Stimulated activated CD4-positive, alpha-beta T cell treated with anti-CD3 and anti-CD28 coated beads, TNF-alpha, amount 100 ng/mL, for 1 hour (primary cell): Measurements from ENCODE around the gene NDUFB11.

ENCODE experiments used
- DNase-seq, 3 donors: peaks; one replicate each; pipeline ENCODE4 v3.0.0-alpha.2; 2020; ENCODE audit warnings: low read depth in 3 of 3, low spot score in 1 of 3

The NDUFB11 gene

DNA sequence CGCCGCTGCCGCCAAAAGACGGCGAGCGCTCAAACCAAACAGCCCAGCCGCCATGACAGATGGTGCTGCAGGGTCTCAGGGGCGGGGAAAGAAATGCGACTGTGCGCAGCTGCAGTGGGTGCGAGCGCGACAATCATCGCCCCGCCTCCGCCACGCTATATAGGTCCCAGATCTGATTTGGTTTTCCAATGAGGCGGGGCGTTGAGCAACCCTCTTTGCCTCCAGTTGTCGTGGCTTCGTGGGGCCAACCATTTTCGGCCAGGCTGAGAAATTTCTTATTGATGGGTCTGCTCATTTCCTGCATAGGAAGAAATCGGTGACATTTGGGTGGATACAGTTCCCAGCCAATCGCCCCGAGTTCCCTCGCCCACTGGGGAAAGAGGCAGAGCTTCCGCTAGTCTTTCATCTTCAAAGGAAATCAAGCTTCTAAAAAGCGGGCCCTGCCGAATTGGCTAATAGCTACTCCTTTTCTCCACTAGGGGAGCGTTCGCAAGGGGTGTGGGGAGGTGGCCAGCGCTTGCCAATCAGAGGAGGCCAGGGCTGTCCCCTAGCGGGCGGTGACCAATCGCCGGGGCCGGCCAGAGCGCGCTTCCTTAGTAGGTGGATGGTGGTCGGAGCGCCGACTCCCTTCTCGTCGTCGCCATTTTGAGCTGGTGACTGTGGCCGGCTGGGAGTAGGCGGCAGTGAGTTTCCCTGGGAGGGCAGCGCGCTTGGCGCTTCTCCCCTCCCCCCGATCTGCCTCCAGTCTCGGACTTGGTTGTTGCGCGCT, at the start of gene NDUFB11, which contains the start of gene RBM10:
TSS of gene NDUFB11 (minus strand) at position 77 of the 769 bp plus-strand sequence. CDS start at position 54, 23 bp downstream.
TSS of gene RBM10 (plus strand) at position 596 of the 769 bp plus-strand sequence. CDS start 2,261 bp downstream, outside the sequence.
- DNase-seq, result peak; percentile 65 to 75 (median 75)

DNA sequence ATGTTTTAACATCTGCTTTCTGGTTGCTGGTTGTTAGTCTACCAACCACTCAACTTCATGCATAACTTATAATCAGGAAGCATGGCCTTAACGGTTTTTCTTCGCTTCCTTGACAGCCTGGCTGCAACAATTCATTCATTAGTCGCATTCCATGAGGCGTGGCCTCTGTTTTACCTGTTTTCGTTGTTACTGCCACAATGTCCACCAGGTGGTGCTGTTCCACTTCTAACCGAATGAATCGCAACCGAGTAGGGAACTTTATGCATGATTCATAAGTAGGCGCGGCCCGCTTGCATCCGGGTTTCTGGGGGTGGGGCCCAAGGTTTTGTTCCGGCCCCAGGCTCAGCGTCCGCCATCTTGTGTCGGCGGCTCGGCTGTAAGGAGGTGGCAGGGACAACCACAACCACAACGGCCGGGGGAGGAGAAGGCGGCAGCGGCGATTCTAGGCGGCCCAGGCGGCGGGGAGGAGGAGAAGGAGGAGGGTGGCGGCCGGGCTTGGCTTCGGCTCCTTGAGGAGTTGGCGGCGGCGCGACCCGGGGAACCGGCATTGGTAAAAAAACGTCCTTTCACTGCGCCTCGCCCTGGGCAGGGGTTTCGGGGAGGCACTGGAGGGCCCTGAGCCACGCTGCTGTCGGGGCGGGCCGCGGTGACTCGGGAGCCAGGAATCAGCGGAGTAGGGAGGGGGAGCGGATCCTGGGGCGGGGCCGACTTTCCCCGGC, 49.1 kb upstream of the NDUFB11 start, which contains the start of gene UBA1:
TSS of gene UBA1 (plus strand) at position 355 of the 719 bp plus-strand sequence. CDS start 4,974 bp downstream, outside the sequence.
- peak; percentile 68 to 95 (median 81) for DNase-seq

DNA sequence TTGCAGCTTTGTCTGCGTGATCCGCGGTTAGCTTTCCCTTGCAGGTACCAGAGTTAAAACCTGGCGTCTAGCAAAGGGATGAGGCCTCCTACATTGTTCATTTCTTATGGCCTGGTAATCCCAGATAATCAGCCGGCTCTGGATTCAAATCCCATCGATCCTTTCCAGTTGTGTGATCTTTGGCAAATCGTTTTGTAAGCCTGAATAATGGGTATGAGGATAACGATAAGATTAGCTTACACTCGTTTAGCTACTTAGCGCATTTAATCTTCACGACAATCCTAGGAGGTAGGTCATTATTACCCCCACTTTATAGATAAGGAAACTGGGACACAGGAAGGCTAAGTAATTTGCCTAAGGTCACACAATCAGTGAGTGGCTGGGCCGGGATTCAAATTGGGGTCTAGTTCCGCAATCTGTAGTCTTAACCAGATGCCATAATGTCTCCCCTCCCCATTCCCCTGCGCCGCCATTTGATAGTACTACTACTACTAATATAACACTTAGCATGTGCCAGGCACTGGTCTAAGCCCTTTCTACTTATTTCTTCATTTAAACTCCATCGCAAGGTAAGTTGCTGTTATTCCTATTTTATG, 47.4 kb upstream of the NDUFB11 start:
- DNase-seq, result no peak

DNA sequence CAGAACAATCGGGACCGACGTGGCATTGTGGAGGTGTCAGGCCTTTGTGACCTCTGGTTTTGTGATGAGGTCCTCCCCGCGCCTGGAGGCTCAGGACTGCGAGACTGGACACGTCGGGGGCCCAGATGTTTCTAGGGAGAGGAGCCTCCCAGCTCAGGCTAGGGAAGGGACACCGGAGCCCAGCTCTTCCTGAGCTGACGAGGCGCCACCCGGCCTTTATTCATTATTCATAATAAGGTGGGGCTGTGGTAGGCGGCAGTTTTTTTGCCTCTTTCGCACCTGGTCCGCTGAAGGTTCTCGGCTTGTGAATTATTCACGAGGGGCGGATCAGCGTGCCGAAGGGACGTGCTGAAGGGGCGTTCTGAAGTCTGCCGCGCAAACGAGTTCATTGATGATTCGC, 46.8 kb upstream of the NDUFB11 start:
- DNase-seq, result peak in 1 of 3 donors; percentile 16

DNA sequence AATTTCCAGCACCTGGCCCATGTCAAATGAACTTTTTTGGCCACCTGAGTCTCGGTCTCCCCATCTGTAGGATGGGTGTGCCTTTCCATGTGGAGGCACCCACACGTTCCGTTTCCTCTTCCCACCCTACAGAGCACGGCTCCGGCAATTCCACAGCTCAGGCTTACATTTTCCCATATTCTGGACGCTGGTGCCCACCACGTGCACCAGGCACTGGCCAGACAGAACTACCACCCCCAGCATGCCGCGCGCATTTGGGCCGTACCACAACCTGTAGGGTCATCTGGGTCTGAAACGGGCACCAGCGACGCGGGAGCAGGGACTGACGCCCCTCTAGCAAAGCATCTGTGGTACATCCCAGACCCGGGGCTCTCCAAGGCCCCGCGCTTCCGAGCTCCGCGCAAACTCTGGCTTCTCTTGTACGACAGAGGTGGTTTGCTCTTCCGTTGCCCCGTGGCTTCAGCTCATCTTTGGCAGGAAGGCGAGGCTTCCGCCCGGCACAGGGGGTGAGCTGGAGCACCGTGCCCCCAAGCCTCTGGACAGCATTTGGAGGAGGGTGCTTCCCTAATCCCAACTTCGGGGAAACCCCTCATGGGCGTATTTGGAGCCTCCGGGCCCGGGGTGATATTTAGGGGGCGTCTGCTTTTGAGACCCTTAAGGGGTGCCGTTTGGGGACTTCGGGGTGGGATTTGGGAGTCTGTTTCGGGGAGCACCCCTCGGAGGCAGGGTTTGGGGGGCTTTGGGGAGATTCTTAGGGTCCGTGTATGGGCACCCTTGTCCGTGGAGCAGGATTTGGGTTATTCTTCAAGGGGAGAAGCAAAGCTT, 46.2 kb upstream of the NDUFB11 start:
- DNase-seq, result peak; percentile 54 to 58 (median 55)

DNA sequence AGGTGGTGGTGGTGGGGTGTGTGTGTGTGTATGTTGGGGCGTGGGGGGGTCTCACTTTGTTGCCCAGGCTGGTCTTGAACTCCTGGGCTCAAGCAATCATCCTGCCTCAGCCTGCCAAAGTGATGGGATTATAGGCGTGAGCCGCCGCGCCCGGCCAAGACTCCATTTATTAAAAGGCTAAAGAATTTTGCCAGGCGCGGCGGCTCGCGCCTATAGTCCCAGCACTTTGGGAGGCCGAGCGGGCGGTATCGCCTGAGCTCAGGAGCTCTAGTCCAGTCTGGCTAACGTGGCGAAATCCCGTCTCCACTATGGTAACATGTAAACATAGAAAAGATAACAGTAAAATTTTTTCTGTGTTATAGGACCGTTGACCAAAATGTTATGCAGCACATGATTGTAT, 45.4 kb upstream of the NDUFB11 start:
- no peak for DNase-seq

DNA sequence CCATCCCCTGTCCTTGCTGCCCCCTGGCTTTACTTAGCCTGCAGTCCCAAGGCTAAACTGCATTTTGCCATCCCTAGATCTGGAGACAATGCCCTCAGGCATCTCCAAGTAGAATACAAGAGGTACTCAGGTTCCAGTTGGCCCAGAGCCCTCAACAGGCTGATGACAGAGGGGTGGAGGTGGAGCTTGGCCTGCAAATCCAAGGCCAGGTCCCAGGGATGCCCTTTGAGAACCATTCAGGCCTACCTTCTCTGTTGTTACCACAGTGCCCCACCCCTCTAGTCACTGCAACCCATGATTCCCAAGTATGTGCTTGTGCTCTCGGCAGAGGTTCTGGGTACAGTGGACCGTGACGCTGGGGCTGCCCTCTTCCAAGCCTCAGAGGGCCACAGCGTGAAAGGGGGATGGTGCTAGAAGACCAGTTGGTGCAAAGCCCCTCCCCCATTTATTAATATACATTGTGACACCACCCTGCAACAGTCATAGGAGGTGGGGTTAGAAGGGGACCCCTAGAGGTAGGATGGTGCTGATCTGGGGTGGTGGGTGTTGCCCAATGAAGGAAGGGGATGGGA, 42.7 kb upstream of the NDUFB11 start:
- no peak for DNase-seq

DNA sequence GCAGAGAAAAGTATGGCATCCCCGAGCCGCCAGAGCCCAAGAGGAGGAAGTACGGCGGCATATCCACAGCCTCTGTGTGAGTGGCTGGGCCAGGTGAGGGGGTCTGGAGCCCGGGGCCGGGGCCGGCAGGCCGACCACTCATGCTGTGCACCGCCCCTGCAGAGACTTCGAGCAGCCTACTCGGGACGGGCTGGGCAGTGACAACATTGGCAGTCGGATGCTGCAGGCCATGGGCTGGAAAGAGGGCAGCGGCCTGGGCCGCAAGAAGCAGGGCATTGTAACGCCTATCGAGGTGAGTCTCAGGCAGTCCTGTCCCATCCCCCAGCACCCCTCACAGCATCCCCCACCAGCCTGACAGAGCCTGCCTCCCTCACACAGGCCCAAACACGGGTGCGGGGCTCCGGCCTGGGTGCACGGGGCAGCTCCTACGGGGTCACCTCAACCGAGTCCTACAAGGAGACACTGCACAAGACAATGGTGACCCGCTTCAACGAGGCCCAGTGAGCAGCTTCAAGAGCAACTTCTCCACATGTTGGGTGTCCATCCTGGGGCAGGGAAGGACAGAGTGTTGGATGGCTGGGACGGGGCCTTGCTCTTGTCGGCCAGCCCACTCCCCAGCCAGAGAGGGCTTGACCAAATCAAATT, 41.7 kb upstream of the NDUFB11 start:
- DNase-seq, result no peak

DNA sequence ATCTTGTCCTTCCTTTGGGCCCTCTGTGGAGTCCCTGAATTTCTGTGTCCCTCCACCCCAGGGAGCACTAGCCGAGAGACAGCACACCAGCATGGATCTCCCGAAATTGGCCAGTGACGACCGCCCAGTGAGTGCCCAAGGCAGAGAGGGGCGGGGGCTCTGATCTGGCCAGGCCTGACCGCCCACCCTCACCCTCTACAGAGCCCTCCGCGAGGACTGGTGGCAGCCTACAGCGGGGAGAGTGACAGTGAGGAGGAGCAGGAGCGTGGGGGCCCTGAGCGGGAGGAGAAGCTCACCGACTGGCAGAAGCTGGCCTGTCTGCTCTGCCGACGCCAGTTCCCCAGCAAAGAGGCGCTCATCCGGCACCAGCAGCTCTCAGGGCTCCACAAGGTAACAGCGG, 40.7 kb upstream of the NDUFB11 start:
- DNase-seq, result no peak

DNA sequence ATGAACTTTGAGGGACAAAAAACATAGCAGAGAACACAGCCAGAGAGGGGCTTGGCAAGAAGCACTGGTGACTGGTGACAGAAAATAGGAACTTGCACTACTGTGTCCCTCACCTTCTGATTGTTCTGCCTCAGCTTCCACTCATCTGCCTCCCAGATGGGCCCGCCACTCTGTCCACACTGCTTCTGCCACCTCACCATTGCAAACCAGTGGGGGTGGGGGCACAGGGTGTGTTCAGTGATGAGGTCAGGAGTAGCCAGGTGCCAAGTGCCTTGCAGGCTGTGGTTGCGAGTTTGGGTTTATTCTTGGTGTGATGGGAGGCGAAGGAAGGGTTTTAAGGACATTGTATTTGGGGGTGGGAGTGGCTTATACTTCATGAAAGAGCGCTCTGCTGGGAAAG, 40.0 kb upstream of the NDUFB11 start:
- no peak for DNase-seq

DNA sequence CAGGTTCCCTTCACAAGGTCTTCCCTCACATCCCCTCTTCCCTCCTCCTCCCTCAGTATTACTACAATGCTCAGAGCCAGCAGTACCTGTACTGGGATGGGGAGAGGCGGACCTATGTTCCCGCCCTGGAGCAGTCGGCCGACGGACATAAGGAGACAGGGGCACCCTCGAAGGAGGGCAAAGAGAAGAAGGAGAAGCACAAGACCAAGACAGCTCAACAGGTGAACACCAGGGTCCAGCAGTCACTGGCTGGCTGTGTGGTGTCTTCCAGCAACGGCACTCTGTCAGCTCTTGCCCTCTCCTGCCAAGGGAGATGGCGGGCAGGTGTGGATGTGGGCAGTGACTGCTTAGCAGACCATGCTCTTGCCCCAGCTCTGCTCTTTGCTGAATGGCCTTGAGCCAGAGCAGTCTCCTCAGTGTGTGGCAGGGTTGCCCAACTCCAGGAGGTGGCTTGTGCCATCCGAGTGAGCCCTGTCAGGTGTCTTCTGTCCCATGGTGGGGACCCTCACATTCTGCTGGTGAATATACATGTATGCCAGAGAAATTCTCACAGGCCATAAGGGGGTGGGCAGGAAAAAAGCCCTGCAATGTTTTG, 37.7 kb upstream of the NDUFB11 start:
- no peak for DNase-seq

DNA sequence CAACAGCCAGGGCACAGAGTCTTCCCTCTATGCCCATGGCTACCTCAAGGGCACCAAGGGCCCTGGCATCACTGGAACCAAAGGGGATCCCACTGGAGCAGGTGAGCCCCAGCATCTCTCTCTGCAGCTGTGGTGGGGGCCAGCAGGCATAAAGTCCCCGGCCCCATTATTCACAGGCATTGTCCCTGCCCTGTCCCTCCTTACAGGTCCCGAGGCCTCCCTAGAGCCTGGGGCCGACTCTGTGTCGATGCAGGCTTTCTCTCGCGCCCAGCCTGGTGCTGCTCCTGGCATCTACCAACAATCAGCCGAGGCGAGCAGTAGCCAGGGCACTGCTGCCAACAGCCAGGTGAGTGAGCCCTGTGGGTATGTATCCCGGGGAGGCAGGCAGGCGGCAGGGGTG, 36.8 kb upstream of the NDUFB11 start:
- no peak for DNase-seq

DNA sequence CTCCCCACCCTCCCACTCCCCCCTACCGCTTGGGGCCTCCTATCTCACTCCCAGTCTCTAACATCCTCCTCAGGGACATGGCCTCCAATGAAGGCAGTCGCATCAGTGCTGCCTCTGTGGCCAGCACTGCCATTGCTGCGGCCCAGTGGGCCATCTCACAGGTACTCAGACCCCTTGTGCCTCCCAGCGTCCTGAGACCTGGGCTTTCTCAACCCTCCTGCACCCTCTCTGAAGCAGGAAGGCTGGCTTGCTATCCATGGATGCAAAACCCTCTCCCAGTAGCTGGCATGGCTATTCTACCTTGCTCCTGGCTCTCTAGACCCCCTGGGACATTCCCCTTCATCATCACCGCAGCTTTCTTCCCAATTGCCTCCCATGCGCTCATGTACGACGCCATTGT, 35.8 kb upstream of the NDUFB11 start:
- no peak for DNase-seq

DNA sequence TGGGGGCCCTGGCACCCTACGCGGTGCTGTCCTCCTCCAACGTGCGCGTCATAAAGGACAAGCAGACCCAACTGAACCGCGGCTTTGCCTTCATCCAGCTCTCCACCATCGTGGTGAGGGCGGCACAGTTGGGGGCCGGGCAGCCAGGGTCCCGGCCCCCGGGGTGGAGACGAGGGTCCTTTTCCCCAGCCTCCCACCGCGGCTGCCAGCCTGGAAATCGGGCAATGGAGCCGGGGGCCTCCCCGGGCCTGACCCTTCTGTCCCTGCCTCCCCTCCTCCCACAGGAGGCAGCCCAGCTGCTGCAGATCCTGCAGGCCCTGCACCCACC, 35.4 kb upstream of the NDUFB11 start:
- no peak for DNase-seq

DNA sequence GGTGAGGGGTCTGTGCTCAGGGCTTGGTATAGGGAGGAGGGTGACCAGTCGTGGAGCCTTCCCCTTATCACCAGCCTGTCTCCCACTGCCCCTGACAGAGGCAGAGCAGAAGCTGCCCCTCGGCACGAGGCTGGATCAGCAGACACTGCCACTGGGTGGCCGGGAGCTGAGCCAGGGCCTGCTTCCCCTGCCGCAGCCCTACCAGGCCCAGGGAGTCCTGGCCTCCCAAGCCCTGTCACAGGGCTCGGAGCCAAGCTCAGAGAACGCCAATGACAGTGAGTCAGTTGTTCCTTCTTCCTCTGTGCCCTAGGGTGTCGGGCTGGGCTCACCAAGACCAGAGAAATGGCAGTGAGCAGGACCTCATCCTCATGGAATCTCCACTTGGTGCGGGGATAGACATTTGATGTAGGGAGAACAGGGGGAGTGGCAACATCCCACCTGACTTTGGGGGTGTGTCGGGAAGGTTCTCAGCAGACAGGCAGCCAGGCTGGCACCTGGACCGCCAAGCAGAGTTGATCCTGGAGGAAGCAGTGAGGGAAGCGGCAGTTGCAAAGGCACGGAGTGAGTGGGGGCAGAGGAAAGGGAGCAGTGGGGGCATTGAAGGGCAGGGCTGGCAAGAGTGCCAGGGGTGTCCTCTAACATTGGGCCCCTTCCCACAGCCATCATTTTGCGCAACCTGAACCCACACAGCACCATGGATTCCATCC, 34.9 kb upstream of the NDUFB11 start:
- DNase-seq, result no peak

DNA sequence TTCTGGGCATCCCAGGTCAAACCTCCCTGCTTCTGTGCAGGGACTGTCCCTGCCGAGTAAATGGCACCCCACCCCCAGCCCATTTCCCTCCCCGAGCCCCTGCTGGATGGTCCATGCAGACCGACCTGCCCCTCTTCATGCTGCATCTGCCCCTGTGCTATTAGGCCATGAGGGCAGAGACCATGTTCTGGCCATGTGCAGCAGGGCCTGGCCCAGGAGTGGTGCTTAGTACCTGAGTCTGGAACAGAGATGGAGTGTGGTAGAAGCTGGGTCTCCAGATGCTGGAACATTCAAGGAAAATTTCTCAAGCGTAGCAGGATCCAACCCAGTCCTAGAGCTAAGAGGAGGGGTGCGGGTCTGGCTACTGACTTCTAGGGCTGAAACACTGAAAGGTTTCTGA, 33.8 kb upstream of the NDUFB11 start:
- no peak for DNase-seq

DNA sequence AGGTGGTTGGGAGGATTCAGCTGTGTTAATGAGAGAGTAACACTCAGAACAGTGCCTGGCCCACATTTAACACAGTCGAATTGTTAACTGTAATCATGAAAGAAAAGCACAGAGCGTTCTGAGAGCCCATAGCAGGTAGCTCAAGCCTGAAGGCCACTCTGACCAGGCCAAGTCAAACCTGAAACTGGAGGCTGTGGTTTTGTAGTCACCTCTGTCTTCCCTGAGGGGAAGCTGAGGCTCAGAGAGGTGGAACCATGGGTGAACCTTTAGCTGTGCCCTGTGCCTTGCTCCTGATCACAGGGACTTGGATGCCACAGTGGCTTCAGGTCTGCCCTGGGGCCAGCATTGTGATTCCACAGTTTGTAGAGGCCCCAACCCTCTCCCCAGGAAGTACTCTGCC, 32.6 kb upstream of the NDUFB11 start:
- no peak for DNase-seq

DNA sequence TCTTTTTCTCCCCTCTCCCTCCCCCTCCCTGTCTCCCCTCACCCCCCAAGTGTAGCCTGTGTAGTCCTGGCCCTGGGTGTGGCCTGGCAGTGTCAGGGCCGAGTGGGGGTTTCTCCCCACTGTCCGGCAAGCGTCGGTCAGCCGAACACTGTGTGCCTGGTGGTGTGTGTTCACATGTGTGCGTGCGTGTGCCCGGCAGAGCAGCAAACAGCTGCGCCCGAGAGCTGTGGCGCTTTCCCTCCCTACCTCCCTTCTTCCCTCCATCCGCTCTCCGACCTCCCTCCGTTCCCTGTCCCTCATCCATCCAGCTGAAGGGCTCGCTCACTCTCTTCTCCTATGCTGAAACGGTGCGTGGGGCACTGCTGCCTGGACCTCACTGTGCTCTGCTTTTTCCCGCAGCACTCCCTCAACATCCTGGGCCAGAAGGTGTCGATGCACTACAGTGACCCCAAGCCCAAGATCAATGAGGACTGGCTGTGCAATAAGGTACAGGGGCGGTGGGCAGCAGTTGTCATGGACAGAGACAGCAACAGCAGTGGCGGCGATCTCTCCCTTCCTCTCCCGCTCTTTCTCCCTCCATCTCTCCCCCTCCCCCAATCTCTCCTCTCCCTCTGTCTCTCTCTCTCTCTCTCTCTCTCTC, 31.7 kb upstream of the NDUFB11 start:
- DNase-seq, result no peak

DNA sequence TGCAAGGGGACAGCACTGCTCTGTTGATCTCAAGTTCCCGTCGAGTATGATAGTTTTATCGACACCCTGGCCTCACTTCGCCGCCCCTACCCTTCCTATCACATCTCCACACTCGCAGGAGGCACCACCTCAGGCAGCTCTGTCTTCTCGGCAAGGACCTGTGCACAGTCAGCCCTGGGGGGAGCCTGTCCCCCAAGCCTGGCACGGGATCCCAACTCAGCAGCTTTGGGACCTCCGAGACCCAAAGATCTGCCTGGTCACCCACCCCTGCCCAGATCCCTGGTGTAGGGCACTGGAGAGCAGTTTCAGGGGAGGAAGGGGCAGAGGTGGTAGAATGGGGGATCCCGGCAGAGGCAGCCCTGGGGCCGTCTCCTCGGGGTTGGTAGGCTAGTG, 31.1 kb upstream of the NDUFB11 start:
- no peak for DNase-seq
